IPS-NIHi7 (cell line): ENCODE results near the gene TRIP13.
"Not testable (repeated sequence)": the region's sequence is repeated elsewhere in the genome, so short reads cannot be mapped to it uniquely, and the experiment has no call there.

Source experiments
- DNase-seq: peaks from one replicate; pipeline ENCODE4 v3.0.0; 2012; ENCODE audit warnings: mixed read lengths; ENCODE audit errors: extremely low spot score

The TRIP13 gene

GRCh38 chr5:892394-893136 lies at the start of gene TRIP13, which contains the start of gene BRD9:
Gene TRIP13, plus strand, starts transcription at chr5:892884. Its CDS starts 115 bp downstream, at chr5:892999.
Gene BRD9, minus strand, starts transcription at chr5:892801. Its CDS starts 144 bp downstream, at chr5:892657.
- DNase-seq = peak; percentile 98

- DNase-seq = not testable (repeated sequence)
Measured at GRCh38 chr5:843371-843770, 49.3 kb upstream of the TRIP13 start.

- not testable (repeated sequence) for DNase-seq
Measured at GRCh38 chr5:843926-844325, 48.8 kb upstream of the TRIP13 start.

GRCh38 chr5:844426-844825 lies 48.3 kb upstream of the TRIP13 start:
- not testable (repeated sequence) for DNase-seq

GRCh38 chr5:845031-845675 lies 47.5 kb upstream of the TRIP13 start:
- DNase-seq = not testable (repeated sequence)

GRCh38 chr5:845676-846601 lies 46.7 kb upstream of the TRIP13 start:
- DNase-seq = not testable (repeated sequence)

GRCh38 chr5:846602-847091 lies 46.0 kb upstream of the TRIP13 start:
- DNase-seq = not testable (repeated sequence)

- DNase-seq = not testable (repeated sequence)
Measured at GRCh38 chr5:847212-847611, 45.5 kb upstream of the TRIP13 start.

GRCh38 chr5:847736-848135 lies 44.9 kb upstream of the TRIP13 start:
- not testable (repeated sequence) for DNase-seq

GRCh38 chr5:848671-849111 lies 44.0 kb upstream of the TRIP13 start:
- DNase-seq = no peak

GRCh38 chr5:849651-850301 lies 42.9 kb upstream of the TRIP13 start:
- DNase-seq = no peak

GRCh38 chr5:850511-851006 lies 42.1 kb upstream of the TRIP13 start, which contains the start of gene ZDHHC11:
Gene ZDHHC11, minus strand, starts transcription at chr5:850986. Its CDS starts 384 bp downstream, at chr5:850602.
- peak; percentile 65 for DNase-seq

- DNase-seq = no peak
Measured at GRCh38 chr5:851076-851475, 41.6 kb upstream of the TRIP13 start.

GRCh38 chr5:851553-851952 lies 41.1 kb upstream of the TRIP13 start:
- no peak for DNase-seq

GRCh38 chr5:852018-852417 lies 40.7 kb upstream of the TRIP13 start:
- no peak for DNase-seq

- DNase-seq = no peak
Measured at GRCh38 chr5:852431-853401, 40.0 kb upstream of the TRIP13 start.

GRCh38 chr5:853416-854090 lies 39.1 kb upstream of the TRIP13 start:
- DNase-seq = not testable (repeated sequence)

- no peak for DNase-seq
Measured at GRCh38 chr5:854217-854616, 38.5 kb upstream of the TRIP13 start.
